Vagina (tissue), 2 donors: ENCODE data around the gene TMEM190.

Source experiments
- POLR2A ChIP-seq, 2 donors: fragments of 450-650 bp; IDR thresholded peaks; one replicate each; pipeline ENCODE4 v1.6.1; 2017; ENCODE audit warnings: antibody characterized with exemption in 2 of 2, mild to moderate bottlenecking in 2 of 2, moderate library complexity in 2 of 2
- POLR2AphosphoS5 ChIP-seq, 2 donors: sonication (generic); formaldehyde crosslinking; IDR thresholded peaks; one replicate each; pipeline ENCODE4 v1.9.0; 2017; ENCODE audit warnings: antibody characterized with exemption in 2 of 2, mild to moderate bottlenecking in 2 of 2, low read depth in 1 of 2; ENCODE audit not compliant: insufficient read depth in 1 of 2
- TF ChIP-seq, protein P1 (sequence below), 3 experiments: fragments of 450-650 bp in 2 of 3; fragments of 200-600 bp in 1 of 3; sonication (generic) in 1 of 3; IDR thresholded peaks; one replicate each; pipeline ENCODE4 v1.5.1; 2017 to 2019; ENCODE audit warnings: antibody characterized with exemption in 3 of 3, mild to moderate bottlenecking in 2 of 3, moderate library complexity in 2 of 3

- TF ChIP-seq POLR2AphosphoS5 (IDR thresholded peaks at IDR 0.05; ENCODE audit: insufficient read depth in 1 of 2, low read depth in 1 of 2) (no peak), POLR2A (IDR thresholded peaks at IDR 0.05) (no peak)
- TF ChIP-seq, protein P1, sequence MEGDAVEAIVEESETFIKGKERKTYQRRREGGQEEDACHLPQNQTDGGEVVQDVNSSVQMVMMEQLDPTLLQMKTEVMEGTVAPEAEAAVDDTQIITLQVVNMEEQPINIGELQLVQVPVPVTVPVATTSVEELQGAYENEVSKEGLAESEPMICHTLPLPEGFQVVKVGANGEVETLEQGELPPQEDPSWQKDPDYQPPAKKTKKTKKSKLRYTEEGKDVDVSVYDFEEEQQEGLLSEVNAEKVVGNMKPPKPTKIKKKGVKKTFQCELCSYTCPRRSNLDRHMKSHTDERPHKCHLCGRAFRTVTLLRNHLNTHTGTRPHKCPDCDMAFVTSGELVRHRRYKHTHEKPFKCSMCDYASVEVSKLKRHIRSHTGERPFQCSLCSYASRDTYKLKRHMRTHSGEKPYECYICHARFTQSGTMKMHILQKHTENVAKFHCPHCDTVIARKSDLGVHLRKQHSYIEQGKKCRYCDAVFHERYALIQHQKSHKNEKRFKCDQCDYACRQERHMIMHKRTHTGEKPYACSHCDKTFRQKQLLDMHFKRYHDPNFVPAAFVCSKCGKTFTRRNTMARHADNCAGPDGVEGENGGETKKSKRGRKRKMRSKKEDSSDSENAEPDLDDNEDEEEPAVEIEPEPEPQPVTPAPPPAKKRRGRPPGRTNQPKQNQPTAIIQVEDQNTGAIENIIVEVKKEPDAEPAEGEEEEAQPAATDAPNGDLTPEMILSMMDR (IDR thresholded peaks at IDR 0.05), result no peak
Measured at GRCh38 chr19:55392820-55393761, 16.5 kb downstream of the TMEM190 start.
